ENCODE measurements around the gene ISYNA1.

ISYNA1 gene

DNA sequence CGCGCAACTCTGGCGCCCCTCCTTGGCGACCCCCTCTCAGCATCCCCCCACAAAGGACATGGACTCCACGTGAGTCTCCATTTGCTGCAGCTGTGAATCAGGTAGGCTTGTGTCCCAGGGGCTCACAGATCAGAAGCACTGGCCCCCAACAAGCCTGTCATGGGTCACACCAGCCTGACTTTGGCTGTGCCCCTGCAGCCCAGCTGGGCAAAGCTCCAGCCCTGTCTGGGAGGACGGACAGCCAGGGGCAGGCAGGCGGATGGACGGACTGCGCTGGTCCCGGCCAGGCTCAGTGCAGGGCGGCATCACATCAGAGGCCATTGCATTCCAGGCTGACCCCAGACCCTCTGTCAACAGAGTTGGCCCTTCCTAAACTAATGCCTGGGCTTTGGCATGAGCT, 28.4 kb upstream of the ISYNA1 start:
- DNase-seq: no peak

DNA sequence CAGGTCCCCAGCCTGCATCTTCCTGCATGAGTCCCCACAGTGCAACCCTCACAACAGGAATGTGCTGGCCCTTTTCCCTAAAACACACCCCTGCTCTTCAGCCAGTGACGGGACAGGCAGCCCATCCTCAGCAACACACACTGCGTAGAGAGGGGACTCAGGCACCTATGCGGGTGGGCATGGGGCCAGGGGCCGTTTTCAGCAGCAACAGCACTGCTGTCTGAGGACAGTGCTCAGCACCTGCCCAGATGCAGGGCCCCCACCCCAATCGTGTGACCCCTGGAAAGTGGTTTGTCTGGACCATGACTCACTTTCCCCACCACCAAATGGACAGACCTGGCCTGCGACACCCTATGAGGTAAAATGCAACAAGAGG, 28.0 kb upstream of the ISYNA1 start:
- DNase-seq: no peak

DNA sequence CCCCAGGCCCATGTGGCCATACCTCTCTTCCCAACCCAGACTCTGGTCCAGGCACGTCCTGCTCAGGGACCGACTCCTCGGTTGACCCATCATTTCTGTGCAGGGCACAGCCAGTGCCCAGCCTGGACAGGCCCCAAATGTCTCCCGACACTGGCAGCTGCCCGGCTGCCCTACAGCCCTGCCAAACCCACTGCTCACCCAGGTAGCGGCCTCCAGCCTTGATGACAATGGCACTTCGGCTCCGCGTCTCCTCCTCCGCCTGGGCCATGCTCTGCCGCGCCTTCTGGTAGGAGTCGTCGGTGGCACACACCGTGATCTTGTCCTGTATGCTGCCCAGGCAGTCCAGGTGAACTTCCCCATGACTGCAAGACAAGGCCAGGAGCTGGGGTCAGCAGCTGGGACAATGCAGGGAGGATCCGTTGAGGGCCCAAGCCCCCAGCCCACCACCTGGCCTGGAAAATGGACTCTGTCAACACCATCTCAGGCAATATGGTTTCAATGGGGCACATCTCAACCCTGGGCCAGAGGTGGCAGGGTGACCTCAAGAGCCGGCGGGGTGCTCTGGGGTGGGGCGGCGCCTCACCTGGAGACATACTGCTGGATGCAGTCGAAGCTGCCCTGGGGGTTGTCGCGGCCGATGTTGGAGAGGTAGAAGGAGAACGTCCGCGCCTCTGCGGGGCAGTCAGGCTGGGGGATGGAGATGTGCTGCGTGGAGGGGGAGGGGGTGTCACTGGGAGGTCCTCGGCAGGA, 27.5 kb upstream of the ISYNA1 start:
- no peak for DNase-seq

DNA sequence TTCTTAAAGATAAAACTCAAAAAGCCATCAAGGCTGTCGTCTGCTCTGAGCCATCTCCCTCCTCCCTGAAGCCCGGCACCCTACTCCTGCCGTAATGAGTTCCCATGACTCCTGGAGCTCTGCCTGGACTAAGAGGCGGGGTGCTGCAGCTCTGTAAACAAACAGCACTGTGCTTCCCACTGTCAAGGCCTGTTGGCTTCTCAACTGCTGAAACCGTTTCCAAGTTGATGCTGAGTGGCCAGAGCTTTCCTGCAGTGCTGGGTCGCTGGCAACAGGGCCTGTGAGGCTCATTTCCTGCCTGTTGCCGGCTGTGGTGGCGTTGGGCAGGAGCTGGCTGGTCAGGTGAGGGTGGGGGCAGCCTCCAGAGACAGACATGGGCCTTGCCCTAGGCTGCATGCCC, 26.7 kb upstream of the ISYNA1 start:
- no peak for DNase-seq

DNA sequence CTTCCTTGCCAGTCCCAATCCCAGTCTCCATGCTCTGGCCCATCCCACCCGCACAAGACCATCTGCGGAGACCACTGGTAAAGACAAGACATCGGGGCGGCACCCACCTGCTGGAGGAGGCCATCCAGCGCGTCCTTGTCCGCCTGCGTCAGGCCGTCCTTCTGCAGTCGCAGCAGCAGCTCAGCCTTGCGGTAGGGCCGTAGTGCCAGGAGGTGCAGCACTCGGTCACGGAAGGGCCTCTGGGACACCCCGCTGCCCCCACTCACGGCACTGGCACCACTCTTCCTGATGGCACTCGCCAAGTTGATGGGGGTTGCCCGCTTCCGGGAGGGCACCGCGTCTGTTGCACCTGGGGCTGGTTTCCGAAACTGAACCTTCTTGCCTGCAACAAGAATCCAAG, 23.5 kb upstream of the ISYNA1 start:
- DNase-seq: no peak

DNA sequence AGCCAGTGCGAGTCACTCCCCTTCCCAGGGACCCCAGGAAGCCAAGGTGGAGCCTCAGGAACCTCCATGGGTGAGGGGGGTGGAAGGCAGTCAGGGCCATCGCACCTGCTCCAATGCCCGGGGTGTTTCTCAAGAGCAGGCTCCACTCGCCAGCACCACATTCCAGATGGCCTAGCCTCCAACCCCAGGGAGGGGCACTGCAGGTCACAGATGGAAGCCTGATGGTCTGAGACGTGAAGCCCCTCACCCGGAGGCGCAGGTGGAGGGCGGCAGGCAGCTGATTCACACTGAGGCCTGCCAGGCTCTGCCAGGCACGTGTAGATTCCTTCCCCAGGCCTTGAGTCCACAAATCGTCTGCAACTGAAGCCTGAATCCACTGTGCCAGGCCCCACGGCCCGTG, 23.0 kb upstream of the ISYNA1 start:
- no peak for DNase-seq

DNA sequence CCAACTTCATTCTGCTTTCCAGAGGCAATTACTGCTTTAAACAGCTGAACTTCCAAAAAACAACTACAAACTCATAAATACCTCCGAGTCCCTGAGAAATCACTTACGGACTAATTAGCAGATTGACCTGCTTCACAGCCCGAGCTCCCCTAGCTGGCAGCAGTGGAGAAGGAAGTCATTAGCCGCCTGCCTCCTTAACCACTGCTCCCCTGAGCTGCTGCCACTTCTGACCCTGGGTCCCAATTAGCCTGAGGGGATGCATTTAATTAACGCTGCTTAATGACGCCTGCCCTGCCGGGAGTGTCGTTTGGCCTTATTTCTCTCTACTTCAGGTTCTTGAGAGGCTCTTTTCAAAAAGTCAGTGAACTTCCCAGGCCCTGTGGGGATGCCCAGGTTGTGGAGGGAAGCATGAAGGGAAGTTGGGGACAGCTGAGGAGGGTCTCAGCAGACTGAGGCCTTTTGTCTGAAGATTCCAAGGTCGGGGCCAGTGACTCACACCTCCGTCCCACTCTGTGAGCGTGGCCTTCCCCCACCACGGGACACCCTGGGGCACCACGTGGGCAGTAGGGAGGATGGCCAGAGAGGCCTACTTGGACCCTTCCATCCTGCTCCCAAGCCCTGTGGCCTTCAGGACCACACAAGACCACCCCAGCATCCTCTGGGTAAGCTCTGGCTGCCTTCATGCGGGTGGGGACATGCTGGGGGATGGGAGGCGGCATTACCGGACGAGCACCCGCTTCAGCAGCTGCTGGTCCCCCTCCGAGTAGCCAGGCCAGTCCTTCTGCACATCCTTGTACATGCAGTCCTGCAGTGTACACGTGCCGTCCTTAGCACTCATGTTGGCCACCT, 19.8 kb upstream of the ISYNA1 start:
- DNase-seq: no peak

DNA sequence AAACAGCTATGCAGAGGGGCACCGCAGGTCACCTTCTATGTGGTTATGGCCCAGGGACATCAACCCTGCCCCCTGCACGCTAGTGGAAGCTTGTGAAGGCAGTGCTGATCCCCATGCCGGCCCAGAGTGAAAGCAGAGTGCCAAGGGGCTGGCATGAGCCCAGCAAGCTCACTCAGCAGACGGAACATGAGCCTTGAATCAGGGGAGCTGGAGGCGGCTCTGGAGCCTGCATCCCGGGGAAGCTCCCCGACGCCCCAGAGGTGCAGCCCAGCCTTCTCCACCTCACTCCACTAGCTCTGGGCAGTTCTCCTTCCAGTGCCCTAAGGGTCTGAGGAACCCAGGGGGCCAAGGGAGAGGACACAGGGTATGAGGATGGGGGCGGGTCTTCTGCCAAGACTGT, 19.0 kb upstream of the ISYNA1 start:
- no peak for DNase-seq

DNA sequence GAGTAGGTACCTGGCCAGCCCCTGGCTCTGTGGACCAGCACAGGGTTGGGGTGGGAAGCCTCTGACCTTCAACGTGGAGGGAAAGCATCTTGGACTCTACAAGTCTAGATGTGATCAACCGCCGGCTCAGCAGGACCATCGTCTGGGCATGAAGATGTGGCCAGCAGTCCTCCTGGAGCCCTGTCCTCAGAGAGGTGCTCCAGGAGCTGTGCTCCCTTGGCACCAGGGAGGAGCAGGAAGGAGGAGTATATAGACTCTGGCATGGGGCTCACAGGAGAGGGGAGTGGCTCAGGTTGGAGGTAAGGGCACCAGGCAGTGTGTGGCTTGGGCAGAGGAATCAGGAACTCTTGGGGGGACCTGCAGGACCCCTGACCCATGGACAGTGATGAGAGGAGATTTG, 18.3 kb upstream of the ISYNA1 start:
- DNase-seq: no peak

DNA sequence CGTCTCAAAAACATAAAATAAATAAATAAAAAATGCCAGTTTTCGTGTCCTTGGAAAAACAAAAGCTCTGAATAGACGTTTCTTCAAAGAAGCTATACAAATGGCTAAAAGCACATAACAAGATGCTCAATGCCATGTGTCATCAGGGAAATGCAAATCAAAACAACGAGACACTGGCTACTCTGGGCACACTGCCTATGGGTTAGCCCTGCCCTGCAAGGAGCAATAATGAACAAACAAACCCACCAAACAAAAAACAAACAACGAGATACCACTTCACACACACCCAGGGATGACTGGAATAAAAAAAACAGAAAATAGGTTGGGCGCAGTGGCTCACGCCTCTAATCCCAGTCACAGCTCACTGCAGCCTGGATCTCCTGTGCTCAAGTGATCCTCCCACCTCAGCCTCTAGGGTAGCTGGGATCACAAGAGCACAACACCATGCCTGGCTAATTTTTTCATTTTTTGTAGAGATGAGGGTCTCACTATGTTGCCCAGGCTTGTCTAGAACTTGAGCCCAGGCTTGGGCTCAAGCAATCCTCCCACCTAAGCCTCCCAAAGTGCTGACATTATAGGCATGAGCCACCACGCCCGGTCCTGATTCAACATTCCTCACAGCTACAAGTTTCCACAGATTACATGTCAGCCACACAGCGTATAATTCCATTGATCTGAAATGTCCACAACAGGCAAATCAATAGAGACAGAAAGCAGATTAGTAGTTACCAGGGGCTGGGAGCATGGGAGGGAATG, 15.5 kb upstream of the ISYNA1 start:
- DNase-seq: no peak

DNA sequence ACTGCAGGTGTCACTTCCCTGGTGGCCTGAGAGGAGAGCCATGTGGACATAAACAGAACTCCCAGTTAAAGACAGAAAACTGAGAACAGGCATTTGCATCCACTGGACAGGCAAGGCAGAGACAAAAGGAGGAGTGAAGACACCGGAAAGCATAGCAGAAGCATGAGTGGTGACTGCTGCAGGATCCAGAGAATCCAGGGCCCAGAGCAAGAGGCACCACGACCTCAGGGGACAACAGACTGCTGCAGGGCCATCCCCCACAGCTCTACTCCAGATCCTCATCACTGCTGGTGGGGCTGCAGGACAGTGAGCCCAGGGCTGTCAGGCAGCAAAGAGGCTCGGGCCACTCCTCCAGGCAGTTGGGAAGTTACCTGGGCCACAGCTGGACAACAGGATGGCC, 14.5 kb upstream of the ISYNA1 start:
- no peak for DNase-seq

DNA sequence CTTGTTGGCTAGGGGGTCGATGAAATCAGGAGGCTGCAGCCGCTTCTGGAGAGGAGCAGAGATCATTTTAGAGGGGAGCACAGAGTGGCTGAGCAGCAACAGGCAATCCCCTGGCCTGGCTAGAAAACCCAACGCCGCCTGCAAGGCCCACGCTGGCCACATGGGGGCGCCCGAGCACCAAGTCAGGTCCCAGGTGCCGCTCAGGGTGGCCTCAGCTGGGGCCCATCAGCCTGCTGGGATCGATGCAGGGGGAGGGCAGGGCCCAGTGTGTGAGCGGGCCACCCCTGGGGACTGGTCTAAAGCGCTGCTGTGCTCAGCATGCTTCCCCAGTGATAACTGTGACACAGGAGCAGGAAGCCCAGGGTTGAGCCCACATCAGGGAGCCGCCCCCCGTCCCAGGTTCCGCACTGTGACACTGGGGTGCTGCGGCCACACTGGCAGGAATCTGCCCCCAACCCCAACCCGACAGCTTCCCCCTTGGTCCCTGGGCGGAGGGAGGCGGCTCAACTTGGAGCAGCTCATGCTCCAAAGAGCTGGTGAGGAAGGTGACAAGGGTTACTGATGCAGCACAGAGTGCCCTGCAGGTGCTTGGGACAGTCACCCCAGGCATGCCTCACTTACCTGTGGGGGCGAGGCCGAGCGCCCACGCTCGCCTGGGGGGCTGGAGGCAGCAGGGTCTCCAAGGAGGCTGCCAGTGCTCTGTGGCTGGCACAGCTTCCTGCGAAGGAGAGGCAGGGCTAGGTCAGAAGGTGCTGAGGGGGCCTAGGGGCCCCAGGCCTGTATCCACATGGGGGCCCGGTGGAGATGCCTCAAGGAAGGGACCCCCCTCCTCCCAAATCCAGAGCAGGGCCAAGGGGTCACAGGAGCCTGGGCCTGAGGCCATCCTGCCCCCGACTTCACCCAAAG, 13.3 kb upstream of the ISYNA1 start:
- peak; percentile 90 for DNase-seq

DNA sequence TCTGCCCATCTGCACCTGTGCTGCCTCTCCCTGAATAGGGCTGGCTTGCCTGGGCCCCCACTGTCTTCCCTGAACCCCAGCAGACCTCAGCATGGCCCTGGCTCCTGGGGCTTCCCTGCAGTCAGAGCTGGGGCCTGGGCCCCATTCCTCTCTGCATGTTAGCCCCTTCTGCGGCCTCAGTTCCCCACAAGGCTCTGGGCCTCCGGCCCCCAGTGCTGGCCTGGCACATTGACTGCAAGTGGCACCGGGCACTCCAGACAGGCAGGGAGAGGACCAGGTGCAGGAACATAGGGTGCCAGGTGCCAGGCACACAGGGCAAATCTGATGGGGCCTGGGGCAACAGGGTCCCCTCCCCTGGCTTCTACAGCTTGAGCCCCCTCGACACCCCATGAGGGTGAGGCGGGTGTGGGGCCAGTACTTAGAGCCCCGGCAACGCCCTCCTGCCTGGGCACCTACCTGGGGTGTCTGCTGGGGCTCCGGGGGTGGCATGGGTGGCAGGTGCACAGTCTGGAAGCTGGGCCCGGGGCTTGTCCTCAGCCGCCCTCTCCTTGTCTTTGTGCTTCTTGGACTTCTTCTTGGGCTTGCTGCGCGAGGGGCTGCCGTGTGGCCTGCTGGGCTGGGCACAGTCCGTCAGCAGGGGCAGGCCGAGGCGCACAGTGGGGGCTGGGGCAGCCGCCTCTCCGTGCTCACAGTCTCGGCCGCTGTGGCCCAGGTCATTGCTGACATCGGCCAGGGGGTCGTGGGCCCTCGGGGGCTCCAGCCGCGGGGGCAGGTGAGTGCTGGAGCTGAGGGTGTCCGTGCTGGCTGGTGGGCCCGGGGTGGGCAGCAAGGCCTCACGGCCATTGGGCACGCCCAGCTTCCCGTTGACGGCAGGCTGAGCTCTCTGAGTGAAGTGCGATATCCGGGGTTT, 12.3 kb upstream of the ISYNA1 start:
- DNase-seq: no peak

DNA sequence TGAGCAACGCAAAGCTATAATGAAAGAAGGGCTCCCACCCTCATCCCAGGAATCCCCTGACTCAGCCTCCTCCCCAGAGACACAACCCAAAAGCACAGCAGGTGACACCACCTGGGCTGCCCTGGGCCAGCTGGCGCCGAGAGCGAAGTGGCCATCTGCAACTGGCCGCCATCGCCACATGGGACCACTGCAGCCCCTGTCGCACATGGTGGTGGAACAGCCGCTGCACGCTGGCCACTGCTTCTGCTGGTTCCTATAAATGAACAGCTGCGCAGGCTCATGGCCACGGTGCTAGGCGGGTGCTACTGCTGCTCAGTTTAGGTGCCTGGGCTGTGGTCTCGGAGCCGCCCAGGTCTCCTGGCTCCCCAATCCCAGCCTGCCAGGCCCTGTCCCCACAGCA, 11.6 kb upstream of the ISYNA1 start:
- no peak for DNase-seq

DNA sequence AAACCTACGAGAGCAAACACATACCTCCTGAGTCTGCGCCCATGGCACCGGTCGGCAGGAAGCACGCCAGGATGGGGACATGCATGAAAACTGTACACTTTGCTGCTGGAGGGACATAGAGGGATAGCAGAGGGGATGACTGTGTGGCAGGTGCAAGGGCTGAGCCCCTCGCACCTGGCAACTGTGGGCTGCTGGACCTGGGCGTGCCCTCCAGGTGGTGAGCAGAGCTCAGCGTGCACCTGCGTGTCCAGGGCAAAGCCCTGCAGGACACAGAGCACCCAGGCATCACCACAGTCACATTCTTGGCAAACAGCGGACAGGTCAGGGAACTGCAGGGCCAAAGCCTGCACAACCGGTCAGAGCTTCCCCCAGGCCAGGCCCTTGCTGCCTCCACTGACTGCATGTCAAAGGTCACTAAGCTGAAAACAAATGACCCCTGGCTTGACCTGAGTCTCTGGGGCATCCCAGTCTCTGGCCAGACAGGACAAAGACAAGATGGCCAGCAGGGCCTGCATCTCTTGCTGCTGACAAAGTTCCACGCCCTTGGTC, 9.0 kb upstream of the ISYNA1 start:
- no peak for DNase-seq

DNA sequence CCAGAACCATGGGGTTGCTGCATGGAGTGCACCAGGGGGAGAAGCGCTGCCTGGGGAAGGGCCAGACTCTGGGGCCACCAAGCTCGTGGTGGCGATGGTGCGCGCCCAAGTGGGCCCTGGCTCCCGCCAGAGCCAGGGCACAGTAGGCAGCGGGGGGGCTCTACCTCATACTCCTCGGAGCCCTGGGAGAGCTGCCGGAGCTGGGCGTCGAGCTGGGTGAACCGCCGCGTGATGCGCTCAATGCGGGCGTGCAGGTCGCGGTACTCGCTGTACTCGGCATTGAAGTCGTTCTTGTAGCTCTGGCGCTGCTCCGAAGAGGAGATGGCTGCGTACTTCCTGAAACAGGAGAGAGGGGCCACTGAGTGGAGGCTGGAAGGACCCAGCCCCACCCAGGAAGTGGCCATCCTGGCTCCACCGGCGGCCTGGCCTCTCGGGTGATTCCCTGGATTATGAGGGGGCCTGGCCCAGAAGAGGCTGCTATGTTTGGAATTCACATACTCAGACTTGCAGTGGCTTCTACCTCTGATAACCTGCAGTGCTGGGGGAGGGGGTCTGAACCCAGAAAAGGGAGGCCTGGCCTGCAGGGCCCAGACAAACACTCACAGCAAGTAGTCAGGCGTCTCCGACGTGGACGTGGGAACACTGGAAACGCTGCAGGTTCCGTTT, 8.3 kb upstream of the ISYNA1 start:
- no peak for DNase-seq

DNA sequence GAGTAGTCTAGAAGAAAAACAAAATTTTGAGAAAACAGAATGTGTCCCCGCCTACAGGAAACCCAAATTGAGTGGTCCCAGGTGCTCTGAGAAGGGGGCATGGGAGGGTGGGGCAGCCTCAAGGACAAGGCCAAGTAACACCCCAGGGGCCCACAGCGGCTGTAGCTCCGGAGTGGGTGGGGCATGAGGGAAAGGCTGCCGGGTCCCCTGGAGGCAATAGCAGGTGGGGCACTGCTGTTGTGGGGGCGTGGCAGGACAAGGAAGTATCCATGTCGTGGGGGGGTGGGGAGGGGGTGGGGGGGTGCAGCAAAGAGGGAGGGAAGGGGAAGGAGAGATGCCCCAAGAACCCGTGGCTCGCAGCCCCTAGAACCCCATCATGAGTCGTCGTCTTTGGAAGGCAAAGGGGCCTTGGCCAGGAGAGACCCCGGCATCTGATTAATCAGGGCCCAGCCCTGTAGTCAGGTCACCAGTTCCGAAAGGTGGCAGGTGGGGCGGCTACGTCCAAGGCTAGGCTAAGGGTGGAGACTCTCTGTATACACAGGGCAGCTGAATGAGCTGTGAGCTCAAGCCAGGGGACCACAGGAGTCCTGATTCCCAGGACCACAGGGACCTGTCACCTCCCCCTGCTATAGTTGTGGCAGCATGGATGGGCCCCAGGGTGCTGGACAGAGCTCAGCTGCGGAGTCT, 7.5 kb upstream of the ISYNA1 start:
- DNase-seq: no peak

DNA sequence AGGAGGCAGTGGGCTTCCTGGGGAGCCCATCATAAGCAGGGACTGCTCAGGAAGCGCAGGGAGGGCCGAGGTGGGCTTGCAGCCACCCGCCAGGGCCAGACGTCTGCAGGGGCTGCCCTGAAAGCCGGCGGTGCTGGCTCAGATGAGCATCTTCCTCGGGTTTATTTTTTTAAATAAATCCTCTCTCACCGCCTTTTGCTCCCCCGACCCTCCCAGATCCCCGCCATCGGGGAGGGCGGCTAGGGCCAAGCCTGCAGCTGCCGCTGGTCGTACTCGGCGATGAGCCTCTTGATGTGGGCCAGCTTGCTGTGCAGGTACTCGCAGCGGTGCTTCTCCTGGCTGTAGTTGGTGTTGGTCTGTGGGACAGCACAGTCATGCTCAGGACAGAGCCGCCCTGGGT, 6.6 kb upstream of the ISYNA1 start:
- DNase-seq: no peak

DNA sequence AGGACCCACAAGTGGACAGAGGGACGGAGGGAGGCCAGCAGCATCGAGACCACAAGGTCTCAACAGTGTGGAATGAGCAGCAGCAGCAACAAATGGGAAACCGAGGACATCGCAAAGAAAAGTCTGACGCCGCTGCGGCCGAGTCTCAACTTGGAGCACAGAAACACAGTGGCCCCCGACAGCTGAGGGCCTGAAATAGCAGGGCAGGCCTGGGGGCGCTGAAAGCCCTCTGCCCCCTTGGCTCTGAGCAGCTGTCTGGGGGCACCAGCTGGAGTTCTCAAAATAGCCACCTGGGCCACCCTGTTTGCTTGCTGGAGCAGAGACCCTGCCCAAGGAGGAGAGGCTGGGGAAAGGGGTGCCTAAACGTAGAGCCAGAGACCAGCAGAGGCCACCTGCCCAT, 5.9 kb upstream of the ISYNA1 start:
- no peak for DNase-seq

DNA sequence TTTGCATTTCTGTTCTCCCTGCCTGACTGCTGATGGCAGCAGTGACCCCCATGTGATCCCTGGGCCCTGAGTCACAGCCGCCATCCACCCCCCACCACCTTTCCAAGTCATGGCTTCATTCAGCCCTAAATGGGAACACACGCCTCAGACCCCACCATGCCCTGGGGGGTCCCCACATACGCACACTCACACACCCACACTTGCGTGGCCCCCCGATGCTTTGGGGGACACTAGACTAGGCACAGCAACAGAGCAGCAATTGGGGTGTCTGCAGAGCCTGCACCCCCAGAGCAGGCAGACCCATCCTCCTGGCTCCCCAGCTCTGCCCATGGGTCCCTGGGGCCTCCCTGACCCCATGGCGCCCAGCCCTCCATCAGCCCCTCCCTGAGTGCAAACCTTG, 5.5 kb upstream of the ISYNA1 start:
- no peak for DNase-seq

Data from activated naive CD4-positive, alpha-beta T cell treated with Interleukin-2 at 50 U/mL for 16 hours (primary cell).